GM12865 (cell line): ENCODE measurements around the gene RNF223.

Experiments
- DNase-seq: peaks from one replicate; pipeline ENCODE4 v3.0.0; 2010; ENCODE audit warnings: low read depth
- H3K4me3 ChIP-seq: 2 replicates; pipeline ENCODE4 v1.5.1; 2011; ENCODE audit warnings: mild to moderate bottlenecking, low read depth, low read length, control low read depth
- CTCF ChIP-seq: IDR thresholded peaks from 2 replicates; pipeline ENCODE4 v1.5.1; 2011; ENCODE audit warnings: low read length, control low read depth, low read depth, inconsistent platforms; ENCODE audit not compliant: insufficient read depth; ENCODE audit errors: missing control alignments

The RNF223 gene

GRCh38 chr1:1074631-1075147, 583 bp upstream of the RNF223 start:
- DNase-seq, result no peak
- H3K4me3 ChIP-seq, result no peak overlapping the region
- no peak for TF ChIP-seq CTCF

DNA sequence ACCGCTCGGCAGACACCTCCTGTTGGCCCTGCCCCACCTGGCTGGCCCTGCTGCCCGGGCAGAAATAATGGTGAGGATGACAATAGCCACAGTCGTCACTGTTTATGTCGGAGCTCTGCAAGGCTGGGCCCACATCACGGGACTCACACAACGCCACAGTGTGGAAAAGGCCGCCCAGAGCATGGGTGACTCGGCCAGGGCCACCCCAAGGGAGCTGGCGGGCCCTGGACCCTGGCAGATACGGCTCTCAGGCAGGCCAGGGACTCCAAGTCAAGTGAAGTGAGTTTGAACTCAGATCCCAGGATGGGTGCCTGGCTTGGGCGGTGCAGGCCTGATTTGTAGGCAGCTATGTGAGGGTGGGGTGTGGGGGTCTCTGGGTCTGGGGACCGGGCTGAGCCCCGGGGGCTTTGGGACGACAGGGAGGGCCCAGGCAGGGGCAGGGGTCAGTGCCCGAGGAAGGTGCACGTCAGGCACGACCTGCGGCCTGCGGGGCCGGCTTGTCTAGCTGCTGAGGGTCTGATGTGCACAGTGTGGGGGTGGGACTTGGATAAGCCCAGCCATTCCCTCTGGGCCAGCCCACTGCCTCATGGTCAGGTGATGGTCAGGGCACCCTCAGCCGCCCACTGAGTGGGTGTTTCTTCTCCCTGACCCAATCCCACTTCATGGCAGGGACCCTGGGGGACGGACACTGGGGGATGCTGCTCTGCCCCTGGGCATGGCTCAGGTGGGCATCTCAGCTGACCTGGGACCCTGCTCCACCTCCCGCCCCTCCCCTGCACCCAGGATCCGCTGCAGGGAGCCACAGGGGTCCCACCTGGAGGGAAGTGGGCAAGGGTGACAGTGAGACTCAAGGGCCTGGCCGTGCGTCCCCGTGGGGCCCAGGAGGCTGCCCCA, 1.0 kb downstream of the RNF223 start:
- no peak for TF ChIP-seq CTCF
- DNase-seq, result no peak

DNA sequence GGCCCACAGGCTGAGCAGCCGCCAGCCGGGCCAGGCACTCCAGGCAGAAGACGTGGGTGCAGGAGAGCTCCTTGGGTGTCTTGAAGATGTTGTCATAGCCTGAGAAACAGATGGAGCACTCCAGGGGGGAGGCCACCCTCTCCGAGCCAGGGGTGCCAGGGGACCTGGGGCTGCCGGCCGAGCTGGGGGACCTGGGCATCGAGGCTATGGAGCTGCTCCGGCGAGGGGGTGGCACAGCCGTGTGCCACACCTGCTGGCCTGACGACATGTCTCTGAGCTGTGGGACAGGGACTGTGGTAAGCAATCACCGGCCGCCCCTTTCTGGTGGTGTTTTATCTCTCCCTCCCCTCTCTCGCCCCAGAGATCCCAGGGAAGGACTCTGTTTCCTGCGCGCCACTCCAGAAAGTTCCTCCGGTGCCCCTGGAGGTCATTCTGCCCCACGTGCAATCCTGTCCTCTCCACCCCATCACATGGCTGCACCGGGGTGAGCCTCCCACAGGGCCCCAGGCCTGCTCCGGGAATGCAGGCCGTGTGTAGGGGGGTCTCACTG, 1.7 kb downstream of the RNF223 start:
- no peak for TF ChIP-seq CTCF
- H3K4me3 ChIP-seq, result no peak overlapping the region
- no peak for DNase-seq

More for the DNA sequence above, 1.0 kb downstream of the RNF223 start:
- H3K4me3 ChIP-seq, result no peak overlapping the region

GRCh38 chr1:1071486-1072298, 2.4 kb downstream of the RNF223 start:
- no peak overlapping the region for H3K4me3 ChIP-seq
- DNase-seq, result no peak
- no peak for TF ChIP-seq CTCF

- H3K4me3 ChIP-seq, result no peak overlapping the region; the same call in 1 of the 2 replicates
- DNase-seq, result no peak
- TF ChIP-seq CTCF, result no peak
Measured at GRCh38 chr1:1069711-1070676, 4.1 kb downstream of the RNF223 start.
